SK-N-SH treated with all-trans-retinoic acid at 6 μM for 48 hours (cell line): ENCODE measurements around the gene ZFP92.
"Not testable (repeated sequence)": the region's sequence is repeated elsewhere in the genome, so short reads cannot be mapped to it uniquely, and the experiment has no call there.

Source experiments
- ATAC-seq: fragments of 200-7000 bp; cut with Tn5 transposase; 3 replicates; pipeline ENCODE4 v1.9.1; 2020; ENCODE audit warnings: mild to moderate bottlenecking, moderate library complexity
- ARNTL ChIP-seq: fragments of 450-650 bp; formaldehyde crosslinking; IDR thresholded peaks from 2 replicates; pipeline ENCODE4 v1.5.0; 2020; ENCODE audit warnings: low read depth, mild to moderate bottlenecking, moderate library complexity, borderline replicate concordance
- BACH2 ChIP-seq: fragments of 250-450 bp; sonication (Bioruptor Pico); IDR thresholded peaks from 2 replicates; pipeline ENCODE4 v1.9.0; 2021; ENCODE audit warnings: mild to moderate bottlenecking, borderline replicate concordance
- CSDC2 ChIP-seq: fragments of 250-450 bp; sonication (Bioruptor Pico); IDR thresholded peaks from 2 replicates; pipeline ENCODE4 v1.5.0; 2020; ENCODE audit warnings: mild to moderate bottlenecking, moderate library complexity
- GLIS3 ChIP-seq: fragments of 250-450 bp; sonication (Bioruptor Pico); IDR thresholded peaks from 2 replicates; pipeline ENCODE4 v1.5.0; 2020; ENCODE audit warnings: mild to moderate bottlenecking, moderate library complexity
- ISL1 ChIP-seq: fragments of 250-450 bp; sonication (Bioruptor Pico); IDR thresholded peaks from 2 replicates; pipeline ENCODE4 v2.1.2; 2022; ENCODE audit warnings: mild to moderate bottlenecking, moderate library complexity
- OSR1 ChIP-seq: fragments of 250-450 bp; sonication (Bioruptor Pico); IDR thresholded peaks from 2 replicates; pipeline ENCODE4 v1.8.0; 2022; ENCODE audit warnings: moderate library complexity, mild to moderate bottlenecking, inconsistent platforms
- PPARA ChIP-seq: fragments of 250-450 bp; sonication (Bioruptor Pico); IDR thresholded peaks from 2 replicates; pipeline ENCODE4 v1.5.0; 2020; ENCODE audit warnings: mild to moderate bottlenecking, borderline replicate concordance
- RARB ChIP-seq: fragments of 250-450 bp; sonication (Bioruptor Pico); IDR thresholded peaks from 2 replicates; pipeline ENCODE4 v1.8.0; 2021; ENCODE audit warnings: mild to moderate bottlenecking, moderate library complexity
- SNAI2 ChIP-seq: fragments of 250-450 bp; sonication (Bioruptor Pico); IDR thresholded peaks from 2 replicates; pipeline ENCODE4 v1.5.0; 2020; ENCODE audit warnings: mild to moderate bottlenecking, moderate library complexity
- TCF4 ChIP-seq: fragments of 250-450 bp; sonication (Bioruptor Pico); IDR thresholded peaks from 2 replicates; pipeline ENCODE4 v1.8.0; 2021; ENCODE audit warnings: mild to moderate bottlenecking, moderate library complexity, borderline replicate concordance
- TOX ChIP-seq: fragments of 250-450 bp; sonication (Bioruptor Pico); IDR thresholded peaks from 2 replicates; pipeline ENCODE4 v1.8.0; 2021; ENCODE audit warnings: mild to moderate bottlenecking, moderate library complexity, borderline replicate concordance
- ZC3H10 ChIP-seq: fragments of 250-450 bp; sonication (Bioruptor Pico); IDR thresholded peaks from 2 replicates; pipeline ENCODE4 v1.5.1; 2021; ENCODE audit warnings: mild to moderate bottlenecking, moderate library complexity
- ZFP3 ChIP-seq: fragments of 250-450 bp; sonication (Bioruptor Pico); IDR thresholded peaks from 2 replicates; pipeline ENCODE4 v1.5.0; 2020; ENCODE audit warnings: mild to moderate bottlenecking, moderate library complexity
- ZFP30 ChIP-seq: fragments of 450-650 bp; formaldehyde crosslinking; IDR thresholded peaks from 2 replicates; pipeline ENCODE4 v1.5.0; 2022; ENCODE audit warnings: mild to moderate bottlenecking, moderate library complexity
- ZNF70 ChIP-seq: fragments of 450-650 bp; formaldehyde crosslinking; IDR thresholded peaks from 2 replicates; pipeline ENCODE4 v1.5.0; 2020; ENCODE audit warnings: mild to moderate bottlenecking, moderate library complexity
- ZNF8 ChIP-seq: fragments of 450-650 bp; formaldehyde crosslinking; IDR thresholded peaks from 2 replicates; pipeline ENCODE4 v1.5.0; 2020; ENCODE audit warnings: mild to moderate bottlenecking, moderate library complexity
- TF ChIP-seq, protein P1 (sequence below): fragments of 250-450 bp; sonication (Bioruptor Pico); IDR thresholded peaks from 2 replicates; pipeline ENCODE4 v1.5.1; 2020; ENCODE audit warnings: low read depth, mild to moderate bottlenecking, moderate library complexity
- TF ChIP-seq, protein P2 (sequence below): fragments of 250-450 bp; sonication (Bioruptor Pico); IDR thresholded peaks from 2 replicates; pipeline ENCODE4 v1.5.1; 2021; ENCODE audit warnings: mild to moderate bottlenecking, moderate library complexity
- TF ChIP-seq, protein P3 (sequence below): fragments of 250-450 bp; sonication (Bioruptor Pico); IDR thresholded peaks from 2 replicates; pipeline ENCODE4 v1.8.0; 2021; ENCODE audit warnings: low read depth, mild to moderate bottlenecking, moderate library complexity, borderline replicate concordance
- TF ChIP-seq, protein P4 (sequence below): fragments of 250-450 bp; sonication (Bioruptor Pico); IDR thresholded peaks from 2 replicates; pipeline ENCODE4 v1.8.0; 2020; ENCODE audit warnings: mild to moderate bottlenecking, moderate library complexity, borderline replicate concordance

ZFP92 gene

DNA sequence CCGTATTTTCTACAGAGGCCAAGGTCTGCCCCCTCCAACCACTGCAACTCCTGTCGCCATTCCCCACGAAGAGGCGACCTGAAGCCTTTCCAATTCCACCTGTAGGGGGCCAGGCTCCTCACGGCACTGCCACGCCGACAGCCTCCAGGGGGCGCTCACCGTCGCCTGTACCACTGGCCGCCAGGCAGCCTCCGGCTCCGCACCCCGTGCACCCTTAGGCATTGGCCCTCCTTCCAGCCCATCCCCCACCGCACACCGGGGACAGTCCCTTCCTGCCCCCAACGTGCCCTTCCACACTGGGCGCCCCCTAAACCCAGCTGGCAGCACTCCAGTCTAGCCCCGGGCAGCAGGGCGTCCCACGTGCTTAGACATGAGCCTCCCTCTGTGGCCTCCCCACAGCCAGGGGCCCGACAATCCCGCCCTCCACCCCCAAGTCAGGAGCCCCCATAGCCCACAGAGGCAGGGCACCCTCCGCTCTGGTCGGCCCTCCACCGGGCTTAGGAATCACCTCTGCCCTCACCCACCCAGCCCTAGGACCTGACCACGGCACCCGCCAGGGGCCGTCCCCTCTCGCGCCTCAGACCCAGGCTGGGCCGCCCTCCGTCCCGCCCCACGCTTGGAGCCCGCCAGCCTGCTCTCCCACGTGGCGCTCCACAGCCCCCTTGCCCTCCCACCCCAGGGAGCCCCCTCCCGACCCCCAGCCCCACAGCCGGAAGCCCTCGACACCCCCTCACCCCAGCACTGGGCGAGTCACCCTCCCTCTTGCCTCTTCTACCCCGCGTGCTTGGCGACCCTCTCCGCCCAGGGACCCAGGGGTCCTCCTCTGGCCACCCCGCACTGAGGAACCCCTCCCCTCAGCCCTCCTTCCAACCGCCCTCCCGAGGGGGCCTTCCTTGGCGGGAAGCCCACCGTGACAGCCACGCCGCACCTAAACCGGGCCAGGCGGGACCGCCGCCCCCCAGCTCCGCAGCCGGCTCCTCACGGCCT is 10.8 kb upstream of the ZFP92 start:
- peak; percentile 85 for ATAC-seq
- TF ChIP-seq ZNF70 (no peak), OSR1 (no peak), ISL1 (CRISPR knock-in tag) (no peak), TCF4 (CRISPR knock-in tag) (no peak), RARB (no peak), GLIS3 (no peak), CSDC2 (no peak), ZC3H10 (CRISPR knock-in tag) (no peak), ARNTL (CRISPR knock-in tag) (no peak), PPARA (no peak), ZNF8 (CRISPR knock-in tag) (no peak), BACH2 (CRISPR knock-in tag) (no peak), ZFP30 (CRISPR knock-in tag) (no peak)
- TF ChIP-seq, protein P1, sequence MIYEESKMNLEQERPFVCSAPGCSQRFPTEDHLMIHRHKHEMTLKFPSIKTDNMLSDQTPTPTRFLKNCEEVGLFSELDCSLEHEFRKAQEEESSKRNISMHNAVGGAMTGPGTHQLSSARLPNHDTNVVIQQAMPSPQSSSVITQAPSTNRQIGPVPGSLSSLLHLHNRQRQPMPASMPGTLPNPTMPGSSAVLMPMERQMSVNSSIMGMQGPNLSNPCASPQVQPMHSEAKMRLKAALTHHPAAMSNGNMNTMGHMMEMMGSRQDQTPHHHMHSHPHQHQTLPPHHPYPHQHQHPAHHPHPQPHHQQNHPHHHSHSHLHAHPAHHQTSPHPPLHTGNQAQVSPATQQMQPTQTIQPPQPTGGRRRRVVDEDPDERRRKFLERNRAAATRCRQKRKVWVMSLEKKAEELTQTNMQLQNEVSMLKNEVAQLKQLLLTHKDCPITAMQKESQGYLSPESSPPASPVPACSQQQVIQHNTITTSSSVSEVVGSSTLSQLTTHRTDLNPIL (CRISPR knock-in tag): no peak
- TF ChIP-seq, protein P2, sequence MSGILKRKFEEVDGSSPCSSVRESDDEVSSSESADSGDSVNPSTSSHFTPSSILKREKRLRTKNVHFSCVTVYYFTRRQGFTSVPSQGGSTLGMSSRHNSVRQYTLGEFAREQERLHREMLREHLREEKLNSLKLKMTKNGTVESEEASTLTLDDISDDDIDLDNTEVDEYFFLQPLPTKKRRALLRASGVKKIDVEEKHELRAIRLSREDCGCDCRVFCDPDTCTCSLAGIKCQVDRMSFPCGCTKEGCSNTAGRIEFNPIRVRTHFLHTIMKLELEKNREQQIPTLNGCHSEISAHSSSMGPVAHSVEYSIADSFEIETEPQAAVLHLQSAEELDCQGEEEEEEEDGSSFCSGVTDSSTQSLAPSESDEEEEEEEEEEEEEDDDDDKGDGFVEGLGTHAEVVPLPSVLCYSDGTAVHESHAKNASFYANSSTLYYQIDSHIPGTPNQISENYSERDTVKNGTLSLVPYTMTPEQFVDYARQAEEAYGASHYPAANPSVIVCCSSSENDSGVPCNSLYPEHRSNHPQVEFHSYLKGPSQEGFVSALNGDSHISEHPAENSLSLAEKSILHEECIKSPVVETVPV (CRISPR knock-in tag): no peak
- TF ChIP-seq, protein P3, sequence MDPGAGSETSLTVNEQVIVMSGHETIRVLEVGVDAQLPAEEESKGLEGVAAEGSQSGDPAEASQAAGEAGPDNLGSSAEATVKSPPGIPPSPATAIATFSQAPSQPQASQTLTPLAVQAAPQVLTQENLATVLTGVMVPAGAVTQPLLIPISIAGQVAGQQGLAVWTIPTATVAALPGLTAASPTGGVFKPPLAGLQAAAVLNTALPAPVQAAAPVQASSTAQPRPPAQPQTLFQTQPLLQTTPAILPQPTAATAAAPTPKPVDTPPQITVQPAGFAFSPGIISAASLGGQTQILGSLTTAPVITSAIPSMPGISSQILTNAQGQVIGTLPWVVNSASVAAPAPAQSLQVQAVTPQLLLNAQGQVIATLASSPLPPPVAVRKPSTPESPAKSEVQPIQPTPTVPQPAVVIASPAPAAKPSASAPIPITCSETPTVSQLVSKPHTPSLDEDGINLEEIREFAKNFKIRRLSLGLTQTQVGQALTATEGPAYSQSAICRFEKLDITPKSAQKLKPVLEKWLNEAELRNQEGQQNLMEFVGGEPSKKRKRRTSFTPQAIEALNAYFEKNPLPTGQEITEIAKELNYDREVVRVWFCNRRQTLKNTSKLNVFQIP (CRISPR knock-in tag): no peak

DNA sequence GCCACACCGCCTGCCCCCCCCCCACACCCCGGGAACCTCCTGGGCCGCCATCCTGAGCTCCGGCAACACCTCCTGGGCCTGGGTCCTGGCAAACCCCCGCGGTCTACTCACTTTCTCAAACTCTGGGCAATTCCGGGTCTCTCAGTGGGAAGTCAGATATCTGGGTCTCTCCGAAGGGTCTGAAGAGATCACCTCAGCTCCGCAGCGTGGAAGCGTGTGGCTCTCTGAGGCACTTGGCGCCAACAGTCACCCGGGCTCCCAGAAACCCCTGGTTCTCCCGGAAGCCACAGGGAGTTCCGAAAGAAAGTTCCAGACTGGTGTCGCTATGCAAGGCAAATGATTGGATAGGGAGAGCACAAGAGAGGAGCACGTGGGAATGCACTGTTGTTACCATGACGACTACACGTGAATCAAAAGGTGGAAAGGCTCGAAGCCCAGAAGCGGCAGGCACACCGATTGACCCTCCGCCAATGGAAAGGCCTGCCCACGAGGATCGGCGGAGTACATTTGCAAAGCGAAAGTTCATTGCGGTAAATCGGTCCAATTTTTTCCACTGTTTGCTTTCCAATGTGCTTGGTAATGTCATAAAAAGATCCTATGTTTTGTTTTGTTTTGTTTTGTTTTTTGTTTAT is 10.0 kb upstream of the ZFP92 start, which contains the start of gene PNMA6E:
TSS of gene PNMA6E (minus strand) at position 218 of the 632 bp plus-strand sequence. CDS start 2,501 bp downstream, outside the sequence.
- no peak for ATAC-seq
- TF ChIP-seq, protein P2 (CRISPR knock-in tag): no peak
- no peak for TF ChIP-seq TOX (CRISPR knock-in tag)
- TF ChIP-seq ZFP3 (CRISPR knock-in tag): no peak
- TF ChIP-seq OSR1: no peak
- TF ChIP-seq PPARA: no peak
- TF ChIP-seq RARB: no peak
- TF ChIP-seq SNAI2 (CRISPR knock-in tag): no peak
- TF ChIP-seq, protein P3 (CRISPR knock-in tag): no peak
- TF ChIP-seq, protein P1 (CRISPR knock-in tag): no peak
- no peak for TF ChIP-seq CSDC2
- TF ChIP-seq, protein P4, sequence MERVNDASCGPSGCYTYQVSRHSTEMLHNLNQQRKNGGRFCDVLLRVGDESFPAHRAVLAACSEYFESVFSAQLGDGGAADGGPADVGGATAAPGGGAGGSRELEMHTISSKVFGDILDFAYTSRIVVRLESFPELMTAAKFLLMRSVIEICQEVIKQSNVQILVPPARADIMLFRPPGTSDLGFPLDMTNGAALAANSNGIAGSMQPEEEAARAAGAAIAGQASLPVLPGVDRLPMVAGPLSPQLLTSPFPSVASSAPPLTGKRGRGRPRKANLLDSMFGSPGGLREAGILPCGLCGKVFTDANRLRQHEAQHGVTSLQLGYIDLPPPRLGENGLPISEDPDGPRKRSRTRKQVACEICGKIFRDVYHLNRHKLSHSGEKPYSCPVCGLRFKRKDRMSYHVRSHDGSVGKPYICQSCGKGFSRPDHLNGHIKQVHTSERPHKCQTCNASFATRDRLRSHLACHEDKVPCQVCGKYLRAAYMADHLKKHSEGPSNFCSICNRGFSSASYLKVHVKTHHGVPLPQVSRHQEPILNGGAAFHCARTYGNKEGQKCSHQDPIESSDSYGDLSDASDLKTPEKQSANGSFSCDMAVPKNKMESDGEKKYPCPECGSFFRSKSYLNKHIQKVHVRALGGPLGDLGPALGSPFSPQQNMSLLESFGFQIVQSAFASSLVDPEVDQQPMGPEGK (CRISPR knock-in tag): no peak

DNA sequence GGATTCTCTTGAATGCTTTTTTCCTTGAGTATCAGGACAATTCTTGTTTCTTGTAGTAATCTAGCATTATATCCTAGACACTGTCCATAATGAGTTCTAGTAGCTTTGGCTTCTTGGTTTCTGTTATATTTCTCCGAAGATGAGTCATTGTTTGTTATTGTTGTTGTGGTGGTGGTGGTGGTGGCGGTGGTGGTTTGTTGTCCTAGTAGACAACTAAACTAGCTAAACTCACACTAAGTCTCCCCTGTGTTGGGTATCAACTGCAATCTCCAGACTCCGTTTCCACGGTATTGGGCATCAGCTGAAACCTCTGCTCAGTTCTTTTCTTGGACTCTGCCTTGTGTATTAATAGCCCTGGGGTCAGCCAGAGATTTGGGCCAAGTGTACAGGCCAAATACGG is 6.9 kb upstream of the ZFP92 start:
- ATAC-seq: not testable (repeated sequence)
